SK-N-SH (cell line): ENCODE data around the gene TSPAN10. TPM values are rescaled to one million over a fixed set of nuclear protein-coding genes. Genes with fewer than 3 reads are reported as not detected.

Source experiments
- CTCF ChIA-PET: fragments of 300-600, 350-600 bp; formaldehyde crosslinking; extraction: SDS; loops from one replicate; lab custom pipeline; 2021; lab: Yijun Ruan, JAX
- POLR2A ChIA-PET: fragments of 350-600 bp; sonication (Branson Sonifier 250); formaldehyde crosslinking; extraction: SDS; loops from one replicate; lab custom pipeline; 2020; ENCODE audit warnings: antibody characterized with exemption, inconsistent platforms; lab: Yijun Ruan, JAX
- DNase-seq: peaks from one replicate; pipeline ENCODE4 v3.0.0; 2012
- H2AFZ ChIP-seq: fragments of 200-600 bp; sonication (generic); 2 replicates; pipeline ENCODE4 v1.8.1; 2016; ENCODE audit warnings: antibody characterized with exemption, mild to moderate bottlenecking, low read depth
- H3F3A ChIP-seq: fragments of 200-600 bp; sonication (generic); replicated peaks from 2 replicates; pipeline ENCODE3; 2016; ENCODE audit warnings: antibody characterized with exemption, mild to moderate bottlenecking; ENCODE audit not compliant: insufficient read depth
- H3K27ac ChIP-seq, 2 experiments: fragments of 200-500 bp in 1 of 2; fragments of 200-600 bp in 1 of 2; sonication (Bioruptor generic) in 1 of 2; sonication (generic), shearing (Covaris generic) in 1 of 2; 2 replicates each; pipeline versions ENCODE4 v1.5.1 to v1.6.1; 2014 to 2016; ENCODE audit warnings: low read depth in 2 of 2, inconsistent platforms in 1 of 2, low read length in 1 of 2, mild to moderate bottlenecking in 1 of 2, mixed read lengths in 1 of 2
- H3K27me3 ChIP-seq: fragments of 200-600 bp; sonication (generic), shearing (Covaris generic); 2 replicates; pipeline ENCODE4 v1.6.1; 2016; ENCODE audit warnings: mixed run types; ENCODE audit not compliant: insufficient read depth
- H3K36me3 ChIP-seq, 2 experiments: fragments of 200-500 bp in 1 of 2; fragments of 200-600 bp in 1 of 2; sonication (Bioruptor generic) in 1 of 2; sonication (generic) in 1 of 2; replicated peaks in 1 of 2; 2 replicates each; pipeline versions ENCODE3 to v1.5.1; 2014 to 2016; ENCODE audit warnings: low read length in 1 of 2, mild to moderate bottlenecking in 1 of 2; ENCODE audit not compliant: insufficient read depth in 2 of 2, control insufficient read depth in 1 of 2
- H3K4me1 ChIP-seq, 2 experiments: fragments of 200-500 bp in 1 of 2; fragments of 200-600 bp in 1 of 2; sonication (Bioruptor generic) in 1 of 2; sonication (generic), shearing (Covaris generic) in 1 of 2; 2 replicates each; pipeline versions ENCODE4 v1.5.1 to v1.6.1; 2014 to 2016; ENCODE audit warnings: low read depth in 1 of 2, low read length in 1 of 2, mixed run types in 1 of 2; ENCODE audit not compliant: insufficient read depth in 2 of 2, control insufficient read depth in 1 of 2
- H3K4me2 ChIP-seq: fragments of 200-600 bp; sonication (generic), shearing (Covaris generic); 2 replicates; pipeline ENCODE4 v1.6.1; 2017; ENCODE audit warnings: mixed run types
- H3K4me3 ChIP-seq, 2 experiments: fragments of 200-500 bp in 1 of 2; fragments of 200-600 bp in 1 of 2; sonication (Bioruptor generic) in 1 of 2; sonication (generic), shearing (Covaris generic) in 1 of 2; 2 replicates each; pipeline versions ENCODE4 v1.5.1 to v1.8.1; 2014 to 2016; ENCODE audit warnings: low read depth in 2 of 2, inconsistent platforms in 1 of 2, low read length in 1 of 2, mild to moderate bottlenecking in 1 of 2, mixed read lengths in 1 of 2, moderate library complexity in 1 of 2
- H3K79me2 ChIP-seq: fragments of 200-600 bp; sonication (generic); 2 replicates; pipeline ENCODE4 v1.8.1; 2017; ENCODE audit warnings: mild to moderate bottlenecking; ENCODE audit not compliant: insufficient read depth
- H3K9ac ChIP-seq: fragments of 200-600 bp; sonication (generic); 2 replicates; pipeline ENCODE4 v1.6.1; 2017; ENCODE audit warnings: mixed run types
- H3K9me2 ChIP-seq: fragments of 200-600 bp; sonication (generic); 2 replicates; pipeline ENCODE4 v1.6.1; 2017; ENCODE audit warnings: mixed run types
- H3K9me3 ChIP-seq: fragments of 200-600 bp; sonication (generic); 2 replicates; pipeline ENCODE4 v1.6.1; 2017; ENCODE audit warnings: mixed run types, mild to moderate bottlenecking, moderate library complexity
- H4K20me1 ChIP-seq: fragments of 200-600 bp; sonication (generic); 2 replicates; pipeline ENCODE4 v1.6.1; 2017; ENCODE audit warnings: mild to moderate bottlenecking, mixed run types; ENCODE audit not compliant: insufficient read depth
- CTCF ChIP-seq: fragments of 200-600 bp; sonication (generic); IDR thresholded peaks from 2 replicates; pipeline ENCODE4 v1.6.1; 2017; ENCODE audit warnings: antibody characterized with exemption, mild to moderate bottlenecking, moderate library complexity
- EZH2phosphoT487 ChIP-seq: fragments of 200-600 bp; sonication (generic); IDR thresholded peaks from 2 replicates; pipeline ENCODE4 v1.6.1; 2017; ENCODE audit warnings: low read depth, mixed run types, mild to moderate bottlenecking, antibody characterized with exemption, moderate library complexity, borderline replicate concordance
- FOXM1 ChIP-seq: IDR thresholded peaks from 2 replicates; pipeline ENCODE4 v1.4.0; 2012; ENCODE audit warnings: low read depth, mild to moderate bottlenecking
- GABPA ChIP-seq: IDR thresholded peaks from 2 replicates; pipeline ENCODE4 v1.4.0; 2012; ENCODE audit warnings: low read depth, mild to moderate bottlenecking
- IRF3 ChIP-seq: fragments of 150-350 bp; IDR thresholded peaks from 2 replicates; pipeline ENCODE4 v1.6.1; 2016; ENCODE audit warnings: mild to moderate bottlenecking, low read depth, low read length
- JUND ChIP-seq: IDR thresholded peaks from 2 replicates; pipeline ENCODE4 v1.4.0; 2012
- MAX ChIP-seq: IDR thresholded peaks from 2 replicates; pipeline ENCODE4 v1.4.0; 2012; ENCODE audit warnings: low read depth
- MEF2A ChIP-seq: IDR thresholded peaks from 2 replicates; pipeline ENCODE4 v1.4.0; 2012; ENCODE audit warnings: low read depth, borderline replicate concordance
- MXI1 ChIP-seq: IDR thresholded peaks from 2 replicates; pipeline ENCODE4 v1.6.1; 2012; ENCODE audit warnings: mild to moderate bottlenecking, low read depth, low read length, improper control_type of control experiment
- NFIC ChIP-seq: IDR thresholded peaks from 2 replicates; pipeline ENCODE4 v1.4.0; 2012; ENCODE audit warnings: borderline replicate concordance
- PBX3 ChIP-seq: IDR thresholded peaks from 2 replicates; pipeline ENCODE4; 2012
- POLR2AphosphoS5 ChIP-seq: IDR thresholded peaks from 2 replicates; pipeline ENCODE4 v1.6.1; 2012; ENCODE audit warnings: low read depth, low read length
- RAD21 ChIP-seq: IDR thresholded peaks from 2 replicates; pipeline ENCODE4 v1.6.1; 2012; ENCODE audit warnings: mild to moderate bottlenecking, low read length
- RCOR1 ChIP-seq: fragments of 150-350 bp; IDR thresholded peaks from 2 replicates; pipeline ENCODE4 v1.6.1; 2017; ENCODE audit warnings: antibody characterized with exemption, low read length
- REST ChIP-seq: IDR thresholded peaks from 2 replicates; pipeline ENCODE4 v1.6.1; 2012; ENCODE audit warnings: mild to moderate bottlenecking, low read depth, low read length, moderate library complexity
- SMC3 ChIP-seq: IDR thresholded peaks from 2 replicates; pipeline ENCODE4 v1.6.1; 2012; ENCODE audit warnings: low read depth, low read length, improper control_type of control experiment
- ZBTB33 ChIP-seq: IDR thresholded peaks from 2 replicates; pipeline ENCODE4 v1.4.0; 2012; ENCODE audit warnings: low read depth, borderline replicate concordance
- WGBS: methylation state at CpG from one replicate; pipeline ENCODE4 v1.1.6; 2017; ENCODE audit warnings: low lambda C conversion rate; 5-methylcytosine and 5-hydroxymethylcytosine counted together
- polyA plus RNA-seq, 3 experiments: library from polyadenylated mRNA; depleted of rRNA; stranded (reverse); fragments of >200 nt; gene quantifications; 2 replicates each; pipeline ENCODE4 v1.2.3, GENCODE V29; 2012

The TSPAN10 gene
- polyA plus RNA-seq, 1 of the 3 experiments (the other 2 are of a cell fraction) = 6.0 TPM

- Histone ChIP-seq H3K9ac (no peak overlapping the region), H4K20me1 (peaks cover 69% of the 10 kb centered on the region), H3K36me3 (peaks cover 61 to 69% of the 10 kb centered on the region in 2 experiments), H3F3A (peaks cover 19% of the 10 kb centered on the region), H3K4me2 (no peak overlapping the region), H3K4me3 (no peak overlapping the region), H3K4me1 (no peaks in the 10 kb centered on the region), H3K79me2 (peaks cover 97% of the 10 kb centered on the region), H3K9me2 (no peaks in the 10 kb centered on the region), H3K27me3 (no peaks in the 10 kb centered on the region), H3K27ac (no peak overlapping the region), H2AFZ (no peak overlapping the region), H3K9me3 (no peaks in the 10 kb centered on the region)
- no peak for DNase-seq
- POLR2A ChIA-PET = no interaction called here
- CTCF ChIA-PET = interaction anchor here (0.7 to 2.0 kb wide), 3 partner anchors 9 to 357 kb away, joined by 3 to 9 read pairs (median 3); no protein-coding TSS in a partner anchor
- 96% methylated on average over 17 of the region's 19 CpGs for WGBS
- no peak for TF ChIP-seq MAX
- TF ChIP-seq REST = no peak
- no peak for TF ChIP-seq RAD21
- no peak for TF ChIP-seq CTCF
- TF ChIP-seq EZH2phosphoT487 = no peak
- TF ChIP-seq GABPA = no peak
- TF ChIP-seq SMC3 = no peak
- no peak for TF ChIP-seq POLR2AphosphoS5
- no peak for TF ChIP-seq PBX3
- no peak for TF ChIP-seq MXI1
- no peak for TF ChIP-seq ZBTB33
- TF ChIP-seq JUND = no peak
- no peak for TF ChIP-seq MEF2A
- TF ChIP-seq NFIC = no peak
- no peak for TF ChIP-seq FOXM1
- TF ChIP-seq IRF3 = no peak
- TF ChIP-seq RCOR1 = no peak
These were observed 27.3 kb upstream of the TSPAN10 start for GRCh38 chr17:81609541-81610311.
